ENCODE results near the gene NPAS2. TPM values are rescaled to one million over a fixed set of nuclear protein-coding genes. Genes with fewer than 3 reads are reported as not detected.

NPAS2 gene
- polyA plus RNA-seq, 1 experiment: 13.5 TPM

GRCh38 chr2:100862081-100862480, 42.1 kb downstream of the NPAS2 start:
- Histone ChIP-seq H3K27ac (ENCODE audit: low read depth, low read length) (no peak overlapping the region), H3K9me3 (ENCODE audit: control insufficient read depth, insufficient read depth, low read length) (no peaks in the 10 kb centered on the region), H3K27me3 (ENCODE audit: control insufficient read depth, insufficient read depth, low read length) (no peaks in the 10 kb centered on the region), H3K4me3 (ENCODE audit: low read depth, low read length) (no peak overlapping the region)
- no peak for DNase-seq (ENCODE audit: low read depth, low spot score)
- no peak for TF ChIP-seq CTCF (IDR thresholded peaks at IDR 0.05; ENCODE audit: low read depth, low read length)
- CTCF ChIA-PET: no interaction called here
- POLR2A ChIA-PET: interaction anchor here (0.6 kb wide), 1 partner anchor 110 kb away, joined by 3 read pairs; no protein-coding TSS in a partner anchor

GRCh38 chr2:100865816-100866460, 46.0 kb downstream of the NPAS2 start:
- no peak for DNase-seq (ENCODE audit: low read depth, low spot score)
- no peak for TF ChIP-seq CTCF (IDR thresholded peaks at IDR 0.05; ENCODE audit: low read depth, low read length)
- POLR2A ChIA-PET: interaction anchor here (0.5 to 0.7 kb wide), 2 partner anchors 45 to 105 kb away, joined by 3 to 5 read pairs; no protein-coding TSS in a partner anchor
- Histone ChIP-seq H3K27ac (ENCODE audit: low read depth, low read length) (no peak overlapping the region), H3K27me3 (ENCODE audit: control insufficient read depth, insufficient read depth, low read length) (no peaks in the 10 kb centered on the region), H3K4me3 (ENCODE audit: low read depth, low read length) (no peak overlapping the region), H3K9me3 (ENCODE audit: control insufficient read depth, insufficient read depth, low read length) (no peaks in the 10 kb centered on the region)
- CTCF ChIA-PET: interaction anchor here (0.6 kb wide), 1 partner anchor 47 kb away, joined by 3 read pairs; no protein-coding TSS in a partner anchor

- Histone ChIP-seq H3K27ac (ENCODE audit: low read depth, low read length) (no peak overlapping the region), H3K27me3 (ENCODE audit: control insufficient read depth, insufficient read depth, low read length) (no peaks in the 10 kb centered on the region), H3K4me3 (ENCODE audit: low read depth, low read length) (no peak overlapping the region), H3K9me3 (ENCODE audit: control insufficient read depth, insufficient read depth, low read length) (no peaks in the 10 kb centered on the region)
- DNase-seq (ENCODE audit: low read depth, low spot score): no peak
- POLR2A ChIA-PET: no interaction called here
- no peak for TF ChIP-seq CTCF (IDR thresholded peaks at IDR 0.05; ENCODE audit: low read depth, low read length)
- CTCF ChIA-PET: no interaction called here
Observed at GRCh38 chr2:100868083-100868482, 48.1 kb downstream of the NPAS2 start.

- ChIA-PET CTCF (no interaction called here), POLR2A (no interaction called here)
- Histone ChIP-seq H3K4me3 (ENCODE audit: low read depth, low read length) (no peak overlapping the region), H3K9me3 (ENCODE audit: control insufficient read depth, insufficient read depth, low read length) (no peaks in the 10 kb centered on the region), H3K27me3 (ENCODE audit: control insufficient read depth, insufficient read depth, low read length) (no peaks in the 10 kb centered on the region), H3K27ac (ENCODE audit: low read depth, low read length) (no peak overlapping the region)
- no peak for DNase-seq (ENCODE audit: low read depth, low spot score)
- no peak for TF ChIP-seq CTCF (IDR thresholded peaks at IDR 0.05; ENCODE audit: low read depth, low read length)
Observed at GRCh38 chr2:100869120-100869519, 49.2 kb downstream of the NPAS2 start.

GRCh38 chr2:100870652-100871531, 51.0 kb downstream of the NPAS2 start:
- DNase-seq (ENCODE audit: low read depth, low spot score): no peak
- CTCF ChIA-PET: interaction anchor here (0.7 kb wide), 1 partner anchor 135 kb away, joined by 3 read pairs; no protein-coding TSS in a partner anchor
- H3K4me3 ChIP-seq (ENCODE audit: low read depth, low read length): no peak overlapping the region

More at GRCh38 chr2:100870652-100871531, 51.0 kb downstream of the NPAS2 start:
- POLR2A ChIA-PET: no interaction called here
- peaks cover 3% of the 10 kb centered on the region for H3K9me3 ChIP-seq (ENCODE audit: control insufficient read depth, insufficient read depth, low read length)
- no peaks in the 10 kb centered on the region for H3K27me3 ChIP-seq (ENCODE audit: control insufficient read depth, insufficient read depth, low read length)
- no peak overlapping the region for H3K27ac ChIP-seq (ENCODE audit: low read depth, low read length)
- TF ChIP-seq CTCF (IDR thresholded peaks at IDR 0.05; ENCODE audit: low read depth, low read length): peak; percentile 18; the same call in 1 of the 2 replicates

All from AG04450 (cell line).